ENCODE measurements around the gene SMTNL1.

- no peak for TF ChIP-seq CTCF (IDR thresholded peaks at IDR 0.05; ENCODE audit: low read length)
- no peak for TF ChIP-seq EZH2 (optimal IDR thresholded peaks at IDR 0.05; ENCODE audit: low read depth, low read length)
- no peak for TF ChIP-seq EZH2phosphoT487 (IDR thresholded peaks at IDR 0.05; ENCODE audit: low read length)
These were observed 36.7 kb downstream of the SMTNL1 start for GRCh38 chr11:57574061-57574460.

Measured in MM.1S (cell line).